Measurements from ENCODE around the gene DLK1. TPM values are rescaled to one million over a fixed set of nuclear protein-coding genes. Genes with fewer than 3 reads are reported as not detected.

Gene DLK1
- total RNA-seq, 1 donor from 2014 or later: 0.86 TPM

DNA sequence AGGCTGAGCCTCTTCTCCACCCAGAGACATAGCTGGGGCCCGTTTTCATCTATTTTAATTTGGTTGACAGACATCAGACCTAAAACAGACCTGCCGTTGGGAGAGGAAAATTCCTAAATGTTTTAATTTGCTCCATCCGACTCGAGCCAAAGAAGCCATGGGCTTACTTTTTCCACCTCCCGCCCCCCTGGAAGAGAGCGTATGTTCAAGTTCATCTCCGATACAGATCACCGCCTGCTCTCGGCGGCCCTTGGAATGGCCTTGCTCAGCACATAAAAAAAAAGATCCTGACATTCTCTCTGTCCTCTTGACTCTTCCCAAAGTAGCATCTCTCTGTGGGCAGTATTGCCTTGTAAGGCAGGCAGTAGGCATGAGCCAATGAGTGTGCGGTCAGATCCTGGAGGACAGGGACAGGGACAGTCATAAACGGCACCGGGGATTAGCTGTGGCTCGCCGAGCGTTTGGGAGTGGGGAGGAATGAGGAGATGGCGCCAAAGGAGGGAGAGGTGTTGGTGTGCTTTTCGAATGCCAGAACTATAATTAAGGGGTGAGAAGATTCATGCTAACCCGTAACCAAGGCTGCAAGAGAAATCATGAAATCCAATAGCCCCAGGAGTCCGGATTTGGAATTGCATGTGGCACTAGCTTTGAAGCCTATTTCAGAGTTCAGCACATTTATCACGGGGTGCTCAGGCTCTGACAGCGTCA lies 51.3 kb downstream of the DLK1 start:
- no peak overlapping the region for H3K27ac Mint-ChIP-seq (ENCODE audit: unreplicated experiment)
- no peak overlapping the region for H3K4me3 Mint-ChIP-seq (ENCODE audit: unreplicated experiment)
- H3K36me3 Mint-ChIP-seq (ENCODE audit: unreplicated experiment): no peaks in the 10 kb centered on the region
- no peaks in the 10 kb centered on the region for H3K4me1 Mint-ChIP-seq (ENCODE audit: unreplicated experiment)
- no peak for TF ChIP-seq CTCF (IDR thresholded peaks at IDR 0.05)
- peaks cover 16% of the 10 kb centered on the region for H3K27me3 Mint-ChIP-seq (ENCODE audit: unreplicated experiment)
- no peaks in the 10 kb centered on the region for H3K9me3 Mint-ChIP-seq (ENCODE audit: unreplicated experiment)
- peak; percentile 59 for DNase-seq (ENCODE audit: extremely low spot score, unreplicated experiment)

GRCh38 chr14:100778526-100778882 lies 51.8 kb downstream of the DLK1 start:
- no peak overlapping the region for H3K4me3 Mint-ChIP-seq (ENCODE audit: unreplicated experiment)
- no peaks in the 10 kb centered on the region for H3K9me3 Mint-ChIP-seq (ENCODE audit: unreplicated experiment)
- H3K36me3 Mint-ChIP-seq (ENCODE audit: unreplicated experiment): no peaks in the 10 kb centered on the region
- DNase-seq (ENCODE audit: extremely low spot score, unreplicated experiment): peak; percentile 66
- peaks cover 16% of the 10 kb centered on the region for H3K27me3 Mint-ChIP-seq (ENCODE audit: unreplicated experiment)
- H3K27ac Mint-ChIP-seq (ENCODE audit: unreplicated experiment): no peak overlapping the region
- TF ChIP-seq CTCF (IDR thresholded peaks at IDR 0.05): no peak
- no peaks in the 10 kb centered on the region for H3K4me1 Mint-ChIP-seq (ENCODE audit: unreplicated experiment)

- H3K36me3 Mint-ChIP-seq (ENCODE audit: unreplicated experiment): no peaks in the 10 kb centered on the region
- H3K9me3 Mint-ChIP-seq (ENCODE audit: unreplicated experiment): no peaks in the 10 kb centered on the region
- H3K4me3 Mint-ChIP-seq (ENCODE audit: unreplicated experiment): no peak overlapping the region
- H3K27ac Mint-ChIP-seq (ENCODE audit: unreplicated experiment): no peak overlapping the region
- no peak for TF ChIP-seq CTCF (IDR thresholded peaks at IDR 0.05)
- H3K4me1 Mint-ChIP-seq (ENCODE audit: unreplicated experiment): no peaks in the 10 kb centered on the region
- DNase-seq (ENCODE audit: extremely low spot score, unreplicated experiment): peak; percentile 70
- H3K27me3 Mint-ChIP-seq (ENCODE audit: unreplicated experiment): peaks cover 16% of the 10 kb centered on the region
Measured at GRCh38 chr14:100778951-100779690, 52.4 kb downstream of the DLK1 start.

DNA sequence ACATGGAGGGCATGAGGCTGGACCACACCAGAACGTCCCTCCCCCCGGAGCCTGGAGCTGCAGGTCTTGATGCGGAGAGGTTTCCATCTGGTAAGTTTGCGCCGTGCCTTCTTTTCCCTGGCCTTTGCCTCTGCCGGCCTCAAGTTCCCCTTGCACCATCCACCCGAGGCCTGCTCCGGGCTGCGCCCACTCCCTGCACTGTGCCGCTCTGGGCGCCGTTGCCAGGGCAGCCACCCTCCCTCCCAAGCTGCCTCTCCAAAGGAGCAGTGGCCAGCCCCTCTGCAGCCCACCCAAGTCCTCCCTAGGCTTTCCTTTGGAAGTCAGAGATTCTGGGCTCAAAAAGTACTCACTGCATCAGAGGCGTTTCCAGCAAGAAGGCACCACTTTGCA lies 53.0 kb downstream of the DLK1 start:
- no peak for TF ChIP-seq CTCF (IDR thresholded peaks at IDR 0.05)
- peaks cover 16% of the 10 kb centered on the region for H3K27me3 Mint-ChIP-seq (ENCODE audit: unreplicated experiment)
- H3K4me3 Mint-ChIP-seq (ENCODE audit: unreplicated experiment): no peak overlapping the region
- H3K9me3 Mint-ChIP-seq (ENCODE audit: unreplicated experiment): no peaks in the 10 kb centered on the region
- no peaks in the 10 kb centered on the region for H3K4me1 Mint-ChIP-seq (ENCODE audit: unreplicated experiment)
- no peaks in the 10 kb centered on the region for H3K36me3 Mint-ChIP-seq (ENCODE audit: unreplicated experiment)
- H3K27ac Mint-ChIP-seq (ENCODE audit: unreplicated experiment): no peak overlapping the region
- peak; percentile 81 for DNase-seq (ENCODE audit: extremely low spot score, unreplicated experiment)

- Mint-ChIP-seq H3K4me1 (ENCODE audit: unreplicated experiment) (no peaks in the 10 kb centered on the region), H3K4me3 (ENCODE audit: unreplicated experiment) (no peak overlapping the region), H3K27me3 (ENCODE audit: unreplicated experiment) (peaks cover 17% of the 10 kb centered on the region), H3K9me3 (ENCODE audit: unreplicated experiment) (no peaks in the 10 kb centered on the region), H3K27ac (ENCODE audit: unreplicated experiment) (no peak overlapping the region), H3K36me3 (ENCODE audit: unreplicated experiment) (no peaks in the 10 kb centered on the region)
- no peak for TF ChIP-seq CTCF (IDR thresholded peaks at IDR 0.05)
- DNase-seq (ENCODE audit: extremely low spot score, unreplicated experiment): peak; percentile 80
Measured at GRCh38 chr14:100780246-100780645, 53.6 kb downstream of the DLK1 start.

All from osteocyte (in vitro differentiated cells).